ENCODE results near the gene ZNF385D. TPM values are rescaled to one million over a fixed set of nuclear protein-coding genes. Genes with fewer than 3 reads are reported as not detected.

ZNF385D gene
- total RNA-seq, 1 experiment from 2014 or later, result not detected

DNA sequence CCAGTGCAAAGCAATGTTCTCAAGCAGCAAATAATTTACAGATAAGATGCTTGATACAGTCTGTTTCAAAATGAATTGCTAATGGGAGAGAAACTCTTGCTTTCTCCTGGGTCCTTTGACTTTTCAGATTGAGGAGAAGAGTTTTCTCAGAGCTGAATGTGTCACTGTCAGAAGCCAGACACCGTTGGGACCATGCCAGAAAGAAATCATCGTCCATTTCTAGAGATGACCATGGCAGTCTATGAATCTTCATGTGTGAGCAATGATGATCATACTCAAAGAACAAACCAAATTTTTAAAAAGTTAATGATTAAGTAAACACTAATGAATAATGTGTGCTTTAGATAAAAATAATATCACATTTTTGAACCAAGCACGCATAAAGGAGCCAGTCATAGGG is 77.6 kb downstream of the ZNF385D start:
- intact Hi-C loops (cut with micrococcal nuclease), result no loop called here
- H3K9ac ChIP-seq (ENCODE audit: low read length), result no peak overlapping the region
- H3K79me2 ChIP-seq (ENCODE audit: insufficient read depth, low read length), result no peaks in the 10 kb centered on the region
- H3K9me3 ChIP-seq (ENCODE audit: control insufficient read depth in 1 of 2, insufficient read depth in 1 of 2, low read depth in 1 of 2, low read length in 2 of 2), result peaks cover 5 to 6% of the 10 kb centered on the region in 2 experiments; a peak in 2 of 4 replicates
- BruUV-seq (replicated peaks), result no TSS peak
- ChIA-PET CTCF (no interaction called here), POLR2A (no interaction called here), RAD21 (ENCODE audit: low non-redundant PET in 1 of 2, low total read pairs in 2 of 2, uncharacterized antibody in 2 of 2, unreplicated experiment in 2 of 2) (no interaction called here)
- H3K27me3 ChIP-seq (ENCODE audit: insufficient read depth, low read length), result no peaks in the 10 kb centered on the region
- H3K4me3 ChIP-seq (replicated peaks in 1 of 2; ENCODE audit: low read depth in 1 of 2, low read length in 2 of 2), result no peak overlapping the region
- no peaks in the 10 kb centered on the region for H4K20me1 ChIP-seq (ENCODE audit: insufficient read depth)
- no peak for DNase-seq (ENCODE audit: low read depth, low spot score)
- H2AFZ ChIP-seq (ENCODE audit: low read depth, low read length, poor library complexity, severe bottlenecking), result no peak overlapping the region
- H3K4me1 ChIP-seq (ENCODE audit: control insufficient read depth in 1 of 2, insufficient read depth in 2 of 2, low read length in 2 of 2), result no peaks in the 10 kb centered on the region
- no peak for ATAC-seq
- H3K36me3 ChIP-seq (ENCODE audit: control insufficient read depth in 1 of 2, insufficient read depth in 2 of 2, low read length in 2 of 2), result no peaks in the 10 kb centered on the region
- H3K27ac ChIP-seq (ENCODE audit: low read depth, low read length), result no peak overlapping the region
- no peak for TF ChIP-seq EZH2 (IDR thresholded peaks at IDR 0.05)
- no peak for TF ChIP-seq YY1 (IDR thresholded peaks at IDR 0.05; ENCODE audit: extremely low read depth, insufficient replicate concordance, low read depth, low read length)
- no peak for TF ChIP-seq SIN3A (IDR thresholded peaks at IDR 0.05; ENCODE audit: low read depth)
- no peaks in the 10 kb centered on the region for H3K9me2 ChIP-seq (ENCODE audit: insufficient read depth)
- no peak overlapping the region for H3K4me2 ChIP-seq (ENCODE audit: low read length)

DNA sequence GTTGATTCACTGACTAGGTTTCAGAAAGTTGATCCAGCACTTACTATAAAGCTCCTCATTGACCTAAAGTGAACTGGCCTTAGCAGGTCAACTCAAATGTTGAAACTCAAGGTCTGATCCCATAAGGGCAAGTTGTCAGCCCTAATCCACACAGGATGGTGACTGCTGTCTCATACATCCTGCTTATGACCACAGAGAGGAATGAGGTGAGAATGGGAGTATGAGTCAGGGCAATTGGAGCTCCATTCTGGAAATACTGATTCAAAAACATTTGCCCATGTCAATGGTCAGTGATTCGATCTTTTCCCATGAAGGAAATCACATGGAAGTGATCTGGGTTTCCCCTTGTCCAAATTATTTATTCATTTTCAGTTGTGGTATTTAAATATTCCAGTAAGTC is 78.7 kb downstream of the ZNF385D start:
- Histone ChIP-seq H2AFZ (ENCODE audit: low read depth, low read length, poor library complexity, severe bottlenecking) (no peak overlapping the region), H3K4me1 (ENCODE audit: control insufficient read depth in 1 of 2, insufficient read depth in 2 of 2, low read length in 2 of 2) (no peaks in the 10 kb centered on the region), H3K4me2 (ENCODE audit: low read length) (no peak overlapping the region), H3K79me2 (ENCODE audit: insufficient read depth, low read length) (no peaks in the 10 kb centered on the region), H3K27me3 (ENCODE audit: insufficient read depth, low read length) (no peaks in the 10 kb centered on the region), H3K4me3 (replicated peaks in 1 of 2; ENCODE audit: low read depth in 1 of 2, low read length in 2 of 2) (no peak overlapping the region), H3K9me2 (ENCODE audit: insufficient read depth) (no peaks in the 10 kb centered on the region), H3K9me3 (ENCODE audit: control insufficient read depth in 1 of 2, insufficient read depth in 1 of 2, low read depth in 1 of 2, low read length in 2 of 2) (peaks cover 3 to 6% of the 10 kb centered on the region in 2 experiments; a peak in 2 of 4 replicates), H4K20me1 (ENCODE audit: insufficient read depth) (no peaks in the 10 kb centered on the region), H3K27ac (ENCODE audit: low read depth, low read length) (no peak overlapping the region), H3K36me3 (ENCODE audit: control insufficient read depth in 1 of 2, insufficient read depth in 2 of 2, low read length in 2 of 2) (no peaks in the 10 kb centered on the region), H3K9ac (ENCODE audit: low read length) (no peak overlapping the region)
- ChIA-PET POLR2A (no interaction called here), CTCF (no interaction called here), RAD21 (ENCODE audit: low non-redundant PET in 1 of 2, low total read pairs in 2 of 2, uncharacterized antibody in 2 of 2, unreplicated experiment in 2 of 2) (no interaction called here)
- intact Hi-C loops (cut with micrococcal nuclease), result no loop called here
- TF ChIP-seq EGR1 (IDR thresholded peaks at IDR 0.05; ENCODE audit: low read depth) (no peak), TCF7L2 (IDR thresholded peaks at IDR 0.05; ENCODE audit: borderline replicate concordance, extremely low read depth, insufficient read depth, insufficient read length) (no peak), POLR2A (IDR thresholded peaks at IDR 0.05; ENCODE audit: borderline replicate concordance, extremely low read depth, insufficient read depth, insufficient read length) (no peak), FOSL1 (IDR thresholded peaks at IDR 0.05; ENCODE audit: low read depth) (no peak), JUND (IDR thresholded peaks at IDR 0.05) (no peak), ZFX (IDR thresholded peaks at IDR 0.05) (no peak), YY1 (IDR thresholded peaks at IDR 0.05; ENCODE audit: extremely low read depth, insufficient replicate concordance, low read depth, low read length) (no peak), CEBPB (IDR thresholded peaks at IDR 0.05; ENCODE audit: low read depth) (no peak), RAD21 (IDR thresholded peaks at IDR 0.05; ENCODE audit: low read depth) (no peak), EZH2phosphoT487 (IDR thresholded peaks at IDR 0.05; ENCODE audit: borderline replicate concordance) (no peak), ZNF274 (IDR thresholded peaks at IDR 0.05; ENCODE audit: low read depth, low read length) (no peak)
- TF ChIP-seq, protein P1, sequence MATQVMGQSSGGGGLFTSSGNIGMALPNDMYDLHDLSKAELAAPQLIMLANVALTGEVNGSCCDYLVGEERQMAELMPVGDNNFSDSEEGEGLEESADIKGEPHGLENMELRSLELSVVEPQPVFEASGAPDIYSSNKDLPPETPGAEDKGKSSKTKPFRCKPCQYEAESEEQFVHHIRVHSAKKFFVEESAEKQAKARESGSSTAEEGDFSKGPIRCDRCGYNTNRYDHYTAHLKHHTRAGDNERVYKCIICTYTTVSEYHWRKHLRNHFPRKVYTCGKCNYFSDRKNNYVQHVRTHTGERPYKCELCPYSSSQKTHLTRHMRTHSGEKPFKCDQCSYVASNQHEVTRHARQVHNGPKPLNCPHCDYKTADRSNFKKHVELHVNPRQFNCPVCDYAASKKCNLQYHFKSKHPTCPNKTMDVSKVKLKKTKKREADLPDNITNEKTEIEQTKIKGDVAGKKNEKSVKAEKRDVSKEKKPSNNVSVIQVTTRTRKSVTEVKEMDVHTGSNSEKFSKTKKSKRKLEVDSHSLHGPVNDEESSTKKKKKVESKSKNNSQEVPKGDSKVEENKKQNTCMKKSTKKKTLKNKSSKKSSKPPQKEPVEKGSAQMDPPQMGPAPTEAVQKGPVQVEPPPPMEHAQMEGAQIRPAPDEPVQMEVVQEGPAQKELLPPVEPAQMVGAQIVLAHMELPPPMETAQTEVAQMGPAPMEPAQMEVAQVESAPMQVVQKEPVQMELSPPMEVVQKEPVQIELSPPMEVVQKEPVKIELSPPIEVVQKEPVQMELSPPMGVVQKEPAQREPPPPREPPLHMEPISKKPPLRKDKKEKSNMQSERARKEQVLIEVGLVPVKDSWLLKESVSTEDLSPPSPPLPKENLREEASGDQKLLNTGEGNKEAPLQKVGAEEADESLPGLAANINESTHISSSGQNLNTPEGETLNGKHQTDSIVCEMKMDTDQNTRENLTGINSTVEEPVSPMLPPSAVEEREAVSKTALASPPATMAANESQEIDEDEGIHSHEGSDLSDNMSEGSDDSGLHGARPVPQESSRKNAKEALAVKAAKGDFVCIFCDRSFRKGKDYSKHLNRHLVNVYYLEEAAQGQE (IDR thresholded peaks at IDR 0.05; ENCODE audit: low read depth), result no peak
- TF ChIP-seq, protein P2, sequence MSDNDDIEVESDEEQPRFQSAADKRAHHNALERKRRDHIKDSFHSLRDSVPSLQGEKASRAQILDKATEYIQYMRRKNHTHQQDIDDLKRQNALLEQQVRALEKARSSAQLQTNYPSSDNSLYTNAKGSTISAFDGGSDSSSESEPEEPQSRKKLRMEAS (IDR thresholded peaks at IDR 0.05), result no peak
- TF ChIP-seq, protein P3, sequence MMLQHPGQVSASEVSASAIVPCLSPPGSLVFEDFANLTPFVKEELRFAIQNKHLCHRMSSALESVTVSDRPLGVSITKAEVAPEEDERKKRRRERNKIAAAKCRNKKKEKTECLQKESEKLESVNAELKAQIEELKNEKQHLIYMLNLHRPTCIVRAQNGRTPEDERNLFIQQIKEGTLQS (IDR thresholded peaks at IDR 0.05), result no peak
- TF ChIP-seq, protein P4, sequence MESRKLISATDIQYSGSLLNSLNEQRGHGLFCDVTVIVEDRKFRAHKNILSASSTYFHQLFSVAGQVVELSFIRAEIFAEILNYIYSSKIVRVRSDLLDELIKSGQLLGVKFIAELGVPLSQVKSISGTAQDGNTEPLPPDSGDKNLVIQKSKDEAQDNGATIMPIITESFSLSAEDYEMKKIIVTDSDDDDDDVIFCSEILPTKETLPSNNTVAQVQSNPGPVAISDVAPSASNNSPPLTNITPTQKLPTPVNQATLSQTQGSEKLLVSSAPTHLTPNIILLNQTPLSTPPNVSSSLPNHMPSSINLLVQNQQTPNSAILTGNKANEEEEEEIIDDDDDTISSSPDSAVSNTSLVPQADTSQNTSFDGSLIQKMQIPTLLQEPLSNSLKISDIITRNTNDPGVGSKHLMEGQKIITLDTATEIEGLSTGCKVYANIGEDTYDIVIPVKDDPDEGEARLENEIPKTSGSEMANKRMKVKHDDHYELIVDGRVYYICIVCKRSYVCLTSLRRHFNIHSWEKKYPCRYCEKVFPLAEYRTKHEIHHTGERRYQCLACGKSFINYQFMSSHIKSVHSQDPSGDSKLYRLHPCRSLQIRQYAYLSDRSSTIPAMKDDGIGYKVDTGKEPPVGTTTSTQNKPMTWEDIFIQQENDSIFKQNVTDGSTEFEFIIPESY (IDR thresholded peaks at IDR 0.05; ENCODE audit: extremely low read depth, insufficient replicate concordance, low read length), result no peak
- ATAC-seq, result no peak
- no peak for DNase-seq (ENCODE audit: low read depth, low spot score)
- no TSS peak for BruUV-seq (replicated peaks)

Data from HCT116 (cell line).